NCI-H146 treated with DMSO at 0.1 percent for 48 hours (cell line): Measurements from ENCODE around the gene BTN3A1.
"Not testable (repeated sequence)": the region's sequence is repeated elsewhere in the genome, so short reads cannot be mapped to it uniquely, and the experiment has no call there.

Source experiments
- DNase-seq: peaks from one replicate; lab custom pipeline; 2025; ENCODE audit not compliant: unreplicated experiment; lab: John Stamatoyannopoulos, UW

Gene BTN3A1

GRCh38 chr6:26439151-26440125 lies 37.4 kb downstream of the BTN3A1 start:
- DNase-seq = no peak

GRCh38 chr6:26440977-26441358 lies 38.9 kb downstream of the BTN3A1 start:
- no peak for DNase-seq

DNA sequence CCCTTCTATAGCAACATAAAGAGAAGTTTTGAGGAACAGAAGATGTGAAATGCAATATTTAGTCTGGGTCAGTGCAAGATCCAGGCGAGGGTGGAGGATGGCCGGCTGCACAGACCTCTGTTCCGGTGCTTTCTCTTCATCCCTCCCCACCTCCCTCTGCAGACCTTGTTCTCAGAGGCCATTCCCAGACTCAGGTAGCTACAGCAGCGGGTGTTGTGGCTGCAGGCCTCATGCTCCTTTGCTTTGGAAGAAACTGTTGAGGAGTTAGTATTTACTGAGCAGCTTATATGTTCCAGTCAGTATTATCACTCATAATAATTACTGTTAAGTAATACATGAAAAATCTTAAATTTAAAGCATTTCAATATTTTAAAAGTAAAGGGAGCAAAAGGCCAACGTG lies 39.9 kb downstream of the BTN3A1 start:
- DNase-seq = no peak

DNA sequence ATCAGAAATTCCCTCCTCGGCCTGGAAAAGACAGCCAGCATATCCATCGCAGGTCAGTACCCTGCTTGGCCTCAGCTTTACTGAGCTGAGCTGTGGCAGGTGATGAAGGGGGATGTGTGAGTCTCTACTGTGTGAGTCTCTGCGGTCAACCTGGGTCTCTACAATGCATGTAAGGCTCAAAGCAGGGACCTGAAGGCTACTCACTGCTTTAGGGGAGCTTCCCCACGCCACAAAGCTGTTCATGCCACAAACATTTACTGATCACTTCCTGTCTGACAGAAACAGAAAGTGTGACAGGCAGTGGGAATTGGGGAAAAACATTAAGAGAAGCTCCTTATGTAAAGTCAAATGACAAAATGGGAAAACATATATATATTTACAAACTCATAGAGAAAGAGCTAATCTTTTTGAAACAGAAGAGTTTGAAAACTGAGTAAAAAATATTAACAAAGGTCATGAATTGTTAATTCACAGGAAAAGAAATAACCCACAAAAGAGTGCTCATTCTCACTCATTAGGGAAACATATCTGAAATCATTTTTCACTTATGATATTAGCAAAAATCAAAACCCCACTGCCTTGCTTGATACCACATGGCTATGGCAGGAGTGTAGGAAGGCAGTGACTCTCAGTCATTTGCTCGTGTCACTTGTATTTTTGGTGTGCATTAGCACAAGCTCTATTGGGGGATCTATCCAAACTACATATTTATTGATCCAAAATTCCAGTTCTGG lies 44.0 kb downstream of the BTN3A1 start:
- DNase-seq = no peak

GRCh38 chr6:26447257-26447656 lies 45.2 kb downstream of the BTN3A1 start:
- DNase-seq = no peak

DNA sequence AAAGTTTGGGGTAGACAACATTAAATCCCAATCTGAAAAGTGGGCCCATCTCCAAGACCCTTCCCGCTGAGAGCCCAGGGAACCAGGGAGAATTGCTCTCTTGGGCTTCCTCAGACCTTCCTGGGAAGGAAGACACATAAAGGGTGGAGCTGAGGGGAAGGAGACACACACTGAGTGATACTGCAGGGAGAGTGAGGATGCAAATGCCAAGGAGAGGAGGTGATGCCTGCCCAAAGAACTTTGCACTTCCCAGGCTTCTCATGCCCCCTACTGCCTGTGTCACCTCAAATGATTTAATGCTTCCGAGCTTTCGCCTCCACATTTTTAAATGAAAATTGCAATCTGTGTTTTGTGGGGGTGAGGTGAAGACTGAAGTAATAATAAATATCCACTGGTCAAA lies 48.2 kb downstream of the BTN3A1 start:
- DNase-seq = no peak

GRCh38 chr6:26452631-26453235 lies 50.7 kb downstream of the BTN3A1 start:
- DNase-seq = no peak

- DNase-seq = no peak
Observed at GRCh38 chr6:26454631-26455030, 52.6 kb downstream of the BTN3A1 start.

- DNase-seq = no peak
Observed at GRCh38 chr6:26455357-26455970, 53.4 kb downstream of the BTN3A1 start.

DNA sequence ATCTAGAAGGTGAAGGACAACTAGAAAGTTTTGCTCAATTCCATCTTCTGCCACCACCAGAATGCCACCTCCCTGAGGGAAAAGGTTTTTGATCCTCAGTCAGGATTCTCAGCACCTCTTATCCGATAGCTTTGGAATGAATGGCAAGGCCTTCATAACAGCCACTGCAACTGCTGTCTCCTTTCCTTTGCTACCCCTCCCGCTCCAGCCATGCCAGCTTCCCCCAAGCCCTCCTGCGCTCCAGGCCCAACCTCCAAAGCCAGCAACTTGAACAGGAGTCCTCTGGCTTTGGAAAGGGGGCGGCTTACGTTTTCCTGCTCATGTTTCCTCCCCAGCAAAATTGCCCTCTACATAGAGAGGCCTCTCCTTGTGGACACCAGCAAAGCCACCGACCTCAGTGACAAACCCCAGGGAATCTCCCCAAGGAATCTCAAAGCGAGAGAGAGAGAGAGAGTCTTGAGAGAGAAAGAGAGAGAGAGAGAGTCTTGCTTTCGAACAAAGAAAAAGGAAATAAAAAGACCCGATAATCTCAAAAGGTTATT lies 55.3 kb downstream of the BTN3A1 start:
- DNase-seq = no peak

- DNase-seq = peak; percentile 73
Observed at GRCh38 chr6:26457806-26458688, 56.0 kb downstream of the BTN3A1 start, which contains the start of gene BTN2A1. BTN2A1 (plus strand) TSS chr6:26457955; CDS start chr6:26458637, 682 bp downstream.

GRCh38 chr6:26459023-26459810 lies 57.1 kb downstream of the BTN3A1 start:
- no peak for DNase-seq

GRCh38 chr6:26461353-26461752 lies 59.3 kb downstream of the BTN3A1 start:
- not testable (repeated sequence) for DNase-seq

GRCh38 chr6:26464014-26464413 lies 61.9 kb downstream of the BTN3A1 start:
- DNase-seq = no peak

DNA sequence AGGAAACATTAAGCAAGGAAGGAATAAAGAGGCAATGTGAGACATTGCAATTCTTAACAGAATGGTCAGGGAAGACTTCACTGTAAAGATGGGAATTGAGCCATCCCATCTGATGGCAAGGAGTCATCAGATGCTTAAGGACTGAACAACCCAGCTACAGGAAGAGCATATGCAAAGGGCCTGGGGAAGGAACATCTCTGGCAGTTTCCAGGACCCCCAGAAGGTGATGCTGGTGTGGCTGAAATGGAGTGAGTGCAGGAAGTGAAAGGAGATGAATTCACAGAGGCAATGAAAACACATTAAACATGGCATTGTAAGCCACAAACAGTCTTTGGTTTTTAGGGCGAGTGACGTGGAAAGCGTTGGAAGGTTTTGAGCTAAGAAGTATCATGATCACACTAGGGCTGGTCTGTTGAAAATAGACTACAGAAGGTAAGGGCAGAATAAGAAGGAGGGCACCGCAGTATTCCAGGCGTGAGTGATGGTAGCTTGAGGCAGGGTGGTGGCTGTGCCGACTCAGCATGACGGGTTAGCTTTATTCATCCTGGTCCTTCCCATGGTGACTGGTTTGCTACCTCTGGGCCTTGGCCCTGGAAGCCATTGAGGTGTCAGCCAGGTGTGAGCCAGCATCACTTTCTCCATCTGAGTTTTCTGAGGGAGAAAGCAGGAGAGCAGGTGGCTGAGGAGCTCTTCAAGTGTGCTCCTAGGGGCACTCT lies 62.5 kb downstream of the BTN3A1 start:
- no peak for DNase-seq
